ENCODE results near the gene HOXD13. TPM values are rescaled to one million over a fixed set of nuclear protein-coding genes. Genes with fewer than 3 reads are reported as not detected.
A peak's percentile ranks its signal among the peaks of the same experiment; 100 is the strongest.

HOXD13 gene
- total and polyA plus RNA-seq, 2 of the 13 experiments (the other 11 are each of a cell fraction or from before 2014, with no cell fraction given) = not detected

DNA sequence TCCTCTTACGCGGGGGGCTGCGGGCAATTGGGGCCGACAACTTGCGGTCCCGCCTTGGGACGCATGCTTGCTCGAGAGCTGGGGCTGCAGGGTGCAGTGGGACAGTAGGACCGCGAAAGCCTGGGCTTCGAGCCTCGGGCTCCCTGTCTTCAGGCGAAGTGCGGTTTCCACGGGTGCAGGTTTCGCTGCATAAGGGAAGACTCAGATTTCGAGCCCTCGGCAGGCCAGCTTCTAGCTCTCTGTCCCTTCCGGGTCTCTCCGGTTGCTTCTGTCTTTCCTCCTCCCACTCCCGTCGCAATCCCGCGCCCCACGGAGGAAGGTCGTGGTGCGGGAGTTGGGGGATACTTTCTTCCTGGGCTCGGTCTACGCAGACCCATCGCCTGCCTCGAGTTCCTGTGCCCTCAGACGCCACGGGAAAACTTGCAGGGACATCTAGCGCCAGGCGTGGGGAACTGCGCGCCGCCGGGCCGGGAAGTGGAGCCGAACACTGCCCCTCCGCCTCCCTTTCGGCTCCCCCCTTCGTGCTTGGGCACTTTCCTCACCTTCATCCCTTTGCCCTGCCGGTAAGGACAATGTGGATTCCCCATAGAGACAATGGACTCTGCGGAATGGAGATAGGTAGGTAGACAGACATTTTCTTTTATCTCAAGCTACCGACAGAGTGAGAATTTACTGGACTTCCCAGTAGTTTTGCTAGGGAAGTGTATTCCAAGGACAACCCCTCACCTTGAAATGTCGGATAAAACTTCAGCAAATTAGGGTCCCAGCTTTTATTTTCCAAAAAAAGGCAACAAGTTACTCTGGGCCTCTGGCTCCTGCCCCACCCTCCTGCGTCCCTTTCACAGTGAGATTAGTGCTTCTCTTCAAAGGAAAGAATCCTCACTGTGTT, 4.2 kb upstream of the HOXD13 start (continued):
- TF ChIP-seq LCORL (IDR thresholded peaks at IDR 0.05) = no peak
- 0 out of 2 replicates have a peak, but pooled peaks have one; percentile 42 for TF ChIP-seq LCORL (CRISPR knock-in tag; IDR thresholded peaks at IDR 0.05)
- TF ChIP-seq ZNF652 (CRISPR knock-in tag; IDR thresholded peaks at IDR 0.05; ENCODE audit: borderline replicate concordance, low read depth) = no peak
- TF ChIP-seq PCBP1 (IDR thresholded peaks at IDR 0.05; ENCODE audit: borderline replicate concordance, low read depth, low read length) = peak; percentile 82; the same call in 1 of the 2 replicates
- TF ChIP-seq SMAD1 (CRISPR knock-in tag; IDR thresholded peaks at IDR 0.05; ENCODE audit: borderline replicate concordance, low read depth) = 0 out of 2 replicates have a peak, but pooled peaks have one; percentile 31
- TF ChIP-seq CBX2 (IDR thresholded peaks at IDR 0.05; ENCODE audit: low read depth, low read length) = no peak
- peak; percentile 89; the same call in 1 of the 2 replicates for TF ChIP-seq CBX2 (CRISPR knock-in tag; IDR thresholded peaks at IDR 0.05; ENCODE audit: low read depth)
- no peak for TF ChIP-seq ATAD3A (CRISPR knock-in tag; IDR thresholded peaks at IDR 0.05)
- no peak for TF ChIP-seq ZNF75D (CRISPR knock-in tag; IDR thresholded peaks at IDR 0.05; ENCODE audit: borderline replicate concordance)
- TF ChIP-seq REXO4 (CRISPR knock-in tag; IDR thresholded peaks at IDR 0.05; ENCODE audit: borderline replicate concordance) = 0 out of 2 replicates have a peak, but pooled peaks have one; percentile 23
- TF ChIP-seq, protein P1, sequence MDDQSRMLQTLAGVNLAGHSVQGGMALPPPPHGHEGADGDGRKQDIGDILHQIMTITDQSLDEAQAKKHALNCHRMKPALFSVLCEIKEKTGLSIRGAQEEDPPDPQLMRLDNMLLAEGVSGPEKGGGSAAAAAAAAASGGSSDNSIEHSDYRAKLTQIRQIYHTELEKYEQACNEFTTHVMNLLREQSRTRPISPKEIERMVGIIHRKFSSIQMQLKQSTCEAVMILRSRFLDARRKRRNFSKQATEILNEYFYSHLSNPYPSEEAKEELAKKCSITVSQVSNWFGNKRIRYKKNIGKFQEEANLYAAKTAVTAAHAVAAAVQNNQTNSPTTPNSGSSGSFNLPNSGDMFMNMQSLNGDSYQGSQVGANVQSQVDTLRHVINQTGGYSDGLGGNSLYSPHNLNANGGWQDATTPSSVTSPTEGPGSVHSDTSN (CRISPR knock-in tag; IDR thresholded peaks at IDR 0.05; ENCODE audit: borderline replicate concordance) = no peak
- no peak for TF ChIP-seq HNRNPUL1 (IDR thresholded peaks at IDR 0.05; ENCODE audit: low read depth, low read length)
- TF ChIP-seq, protein P2, sequence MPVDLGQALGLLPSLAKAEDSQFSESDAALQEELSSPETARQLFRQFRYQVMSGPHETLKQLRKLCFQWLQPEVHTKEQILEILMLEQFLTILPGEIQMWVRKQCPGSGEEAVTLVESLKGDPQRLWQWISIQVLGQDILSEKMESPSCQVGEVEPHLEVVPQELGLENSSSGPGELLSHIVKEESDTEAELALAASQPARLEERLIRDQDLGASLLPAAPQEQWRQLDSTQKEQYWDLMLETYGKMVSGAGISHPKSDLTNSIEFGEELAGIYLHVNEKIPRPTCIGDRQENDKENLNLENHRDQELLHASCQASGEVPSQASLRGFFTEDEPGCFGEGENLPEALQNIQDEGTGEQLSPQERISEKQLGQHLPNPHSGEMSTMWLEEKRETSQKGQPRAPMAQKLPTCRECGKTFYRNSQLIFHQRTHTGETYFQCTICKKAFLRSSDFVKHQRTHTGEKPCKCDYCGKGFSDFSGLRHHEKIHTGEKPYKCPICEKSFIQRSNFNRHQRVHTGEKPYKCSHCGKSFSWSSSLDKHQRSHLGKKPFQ (CRISPR knock-in tag; IDR thresholded peaks at IDR 0.05; ENCODE audit: insufficient replicate concordance) = no peak
- TF ChIP-seq SRSF9 (IDR thresholded peaks at IDR 0.05; ENCODE audit: borderline replicate concordance, insufficient read depth, low read depth, low read length, poor library complexity, severe bottlenecking) = no peak
- peak; percentile 59; the same call in 1 of the 2 replicates for TF ChIP-seq ZBTB38 (CRISPR knock-in tag; IDR thresholded peaks at IDR 0.05)
- TF ChIP-seq ZNF451 (CRISPR knock-in tag; IDR thresholded peaks at IDR 0.05) = no peak
- TF ChIP-seq NONO (IDR thresholded peaks at IDR 0.05) = no peak
- TF ChIP-seq NONO (CRISPR knock-in tag; conservative IDR thresholded peaks at IDR 0.05) = no peak
- 0 out of 2 replicates have a peak, but pooled peaks have one; percentile 44 for TF ChIP-seq ZNF768 (CRISPR knock-in tag; IDR thresholded peaks at IDR 0.05)
- peak; percentile 67 for TF ChIP-seq HNRNPLL (IDR thresholded peaks at IDR 0.05; ENCODE audit: low read depth, low read length, poor library complexity, severe bottlenecking)
- no peak for TF ChIP-seq NFYC (CRISPR knock-in tag; IDR thresholded peaks at IDR 0.05)
- 0 out of 2 replicates have a peak, but pooled peaks have one; percentile 45 for TF ChIP-seq GATAD1 (CRISPR knock-in tag; IDR thresholded peaks at IDR 0.05)
- TF ChIP-seq, protein P3, sequence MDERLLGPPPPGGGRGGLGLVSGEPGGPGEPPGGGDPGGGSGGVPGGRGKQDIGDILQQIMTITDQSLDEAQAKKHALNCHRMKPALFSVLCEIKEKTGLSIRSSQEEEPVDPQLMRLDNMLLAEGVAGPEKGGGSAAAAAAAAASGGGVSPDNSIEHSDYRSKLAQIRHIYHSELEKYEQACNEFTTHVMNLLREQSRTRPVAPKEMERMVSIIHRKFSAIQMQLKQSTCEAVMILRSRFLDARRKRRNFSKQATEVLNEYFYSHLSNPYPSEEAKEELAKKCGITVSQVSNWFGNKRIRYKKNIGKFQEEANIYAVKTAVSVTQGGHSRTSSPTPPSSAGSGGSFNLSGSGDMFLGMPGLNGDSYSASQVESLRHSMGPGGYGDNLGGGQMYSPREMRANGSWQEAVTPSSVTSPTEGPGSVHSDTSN (CRISPR knock-in tag; IDR thresholded peaks at IDR 0.05) = no peak
- TF ChIP-seq, protein P4, sequence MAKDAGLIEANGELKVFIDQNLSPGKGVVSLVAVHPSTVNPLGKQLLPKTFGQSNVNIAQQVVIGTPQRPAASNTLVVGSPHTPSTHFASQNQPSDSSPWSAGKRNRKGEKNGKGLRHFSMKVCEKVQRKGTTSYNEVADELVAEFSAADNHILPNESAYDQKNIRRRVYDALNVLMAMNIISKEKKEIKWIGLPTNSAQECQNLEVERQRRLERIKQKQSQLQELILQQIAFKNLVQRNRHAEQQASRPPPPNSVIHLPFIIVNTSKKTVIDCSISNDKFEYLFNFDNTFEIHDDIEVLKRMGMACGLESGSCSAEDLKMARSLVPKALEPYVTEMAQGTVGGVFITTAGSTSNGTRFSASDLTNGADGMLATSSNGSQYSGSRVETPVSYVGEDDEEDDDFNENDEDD (CRISPR knock-in tag; IDR thresholded peaks at IDR 0.05; ENCODE audit: borderline replicate concordance) = peak; percentile 32
- TF ChIP-seq FOSL2 (CRISPR knock-in tag; IDR thresholded peaks at IDR 0.05) = peak; percentile 17; the same call in 1 of the 2 replicates

All from HepG2 (cell line).